ENCODE results near the gene KAT2A.

GRCh38 chr17:42078396-42079043 is 42.6 kb downstream of the KAT2A start:
- no peak for TF ChIP-seq CTCF (IDR thresholded peaks at IDR 0.05)
- no peak for TF ChIP-seq POLR2A (IDR thresholded peaks at IDR 0.05; ENCODE audit: low read depth)
- TF ChIP-seq POLR2AphosphoS5 (IDR thresholded peaks at IDR 0.05) = no peak
- TF ChIP-seq EP300 (IDR thresholded peaks at IDR 0.05) = no peak
